GM18502 (cell line): ENCODE data around the gene DYNLRB1.

Experiments used
- ATAC-seq: cut with Tn5 transposase; IDR thresholded peaks from one replicate; pipeline ENCODE4 v1.9.1; 2021; ENCODE audit warnings: mild to moderate bottlenecking; ENCODE audit not compliant: unreplicated experiment, poor library complexity

DYNLRB1 gene

DNA sequence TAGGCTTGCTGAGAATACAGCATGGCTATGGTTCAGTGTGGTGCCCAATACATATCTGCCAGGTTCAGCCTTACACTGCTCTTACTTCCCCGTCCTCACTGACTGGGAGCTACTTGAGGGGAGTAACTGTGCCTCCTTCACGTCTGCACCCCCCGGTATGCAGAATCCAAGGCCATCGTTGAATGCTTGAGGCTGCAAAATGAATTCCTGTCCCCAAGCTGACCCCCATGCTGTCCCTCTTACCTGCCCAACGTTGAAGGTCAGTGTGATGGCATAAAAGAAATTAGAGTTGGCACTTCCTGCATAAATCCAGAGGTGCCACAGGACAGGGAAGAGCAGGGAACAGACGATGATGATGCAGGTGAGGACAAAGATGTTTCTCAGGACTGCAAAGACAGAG is 58.6 kb downstream of the DYNLRB1 start:
- ATAC-seq, result no peak

DNA sequence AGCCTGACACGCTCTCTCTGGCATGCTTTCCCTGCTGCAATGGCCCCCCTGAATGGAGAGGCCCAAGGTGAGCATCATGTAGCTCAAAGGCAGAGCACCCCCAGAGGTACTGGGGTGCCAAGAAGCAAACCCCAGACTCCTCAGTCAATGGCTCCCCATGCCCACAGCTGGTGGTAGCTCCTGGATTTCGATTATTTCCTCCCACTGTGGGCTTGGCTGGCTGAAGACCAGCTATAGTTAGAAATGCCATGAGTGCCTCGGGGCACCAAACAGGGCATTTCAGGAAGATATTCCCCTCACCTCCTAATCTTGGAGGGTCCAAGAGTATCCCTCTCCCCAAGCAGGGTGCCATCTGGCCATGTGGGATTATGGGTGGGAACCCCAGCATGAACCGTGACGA is 59.0 kb downstream of the DYNLRB1 start:
- ATAC-seq, result no peak

DNA sequence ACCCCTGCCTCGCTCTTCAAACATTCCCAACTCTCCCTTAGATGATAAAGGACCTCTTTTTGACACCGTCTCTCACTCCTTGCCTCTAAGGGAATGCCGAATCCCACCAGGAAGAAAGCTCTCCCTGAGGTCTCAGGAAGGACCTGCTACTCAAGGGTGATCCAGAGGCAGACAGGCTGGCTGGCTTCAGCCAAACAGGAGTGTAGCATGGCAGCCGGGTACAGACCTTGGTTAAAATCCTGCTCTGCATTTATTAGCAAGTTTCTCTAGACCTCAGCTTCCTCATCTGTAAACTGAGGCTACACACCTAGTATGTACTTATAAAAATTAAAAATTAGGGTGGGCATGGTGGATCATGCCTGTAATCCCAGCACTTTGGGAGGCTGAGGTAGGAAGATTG is 59.5 kb downstream of the DYNLRB1 start:
- no peak for ATAC-seq

DNA sequence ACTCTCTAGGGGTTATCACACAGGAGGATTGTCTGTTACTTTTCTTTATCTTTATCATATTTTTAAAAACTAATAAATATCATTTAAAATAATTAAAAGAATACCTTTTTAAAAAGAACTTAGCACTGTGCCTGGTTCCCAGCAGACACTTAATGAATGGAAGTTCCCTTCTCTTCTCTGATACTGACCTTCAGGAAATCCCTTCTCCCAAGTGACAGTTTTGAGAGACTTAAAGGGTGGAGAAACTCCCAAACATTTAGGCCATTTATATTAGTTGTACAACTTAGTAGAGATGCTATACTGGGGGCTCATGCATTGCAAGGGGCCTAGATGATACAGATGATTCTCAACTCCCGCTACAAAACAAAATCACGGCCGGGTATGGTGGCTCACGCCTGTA is 60.8 kb downstream of the DYNLRB1 start:
- no peak for ATAC-seq

DNA sequence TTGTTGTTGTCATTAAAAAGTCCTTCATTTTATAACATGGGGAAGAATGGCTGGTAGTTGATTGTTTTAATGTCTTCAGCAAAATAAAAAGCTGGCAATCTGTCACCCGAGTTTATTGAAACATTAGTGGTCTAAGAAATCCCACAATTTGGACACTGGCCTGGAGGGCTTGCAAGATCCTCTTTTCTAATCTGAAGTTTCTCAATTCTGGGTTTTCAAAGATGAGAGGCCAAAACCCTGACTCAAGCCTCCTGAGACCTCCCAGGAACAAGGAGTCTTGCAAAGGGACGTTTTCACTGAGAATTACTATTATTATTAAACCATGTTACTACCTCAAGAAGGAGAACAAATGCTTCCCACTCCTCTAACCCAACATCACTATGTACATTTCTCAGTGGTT is 61.8 kb downstream of the DYNLRB1 start:
- no peak for ATAC-seq

DNA sequence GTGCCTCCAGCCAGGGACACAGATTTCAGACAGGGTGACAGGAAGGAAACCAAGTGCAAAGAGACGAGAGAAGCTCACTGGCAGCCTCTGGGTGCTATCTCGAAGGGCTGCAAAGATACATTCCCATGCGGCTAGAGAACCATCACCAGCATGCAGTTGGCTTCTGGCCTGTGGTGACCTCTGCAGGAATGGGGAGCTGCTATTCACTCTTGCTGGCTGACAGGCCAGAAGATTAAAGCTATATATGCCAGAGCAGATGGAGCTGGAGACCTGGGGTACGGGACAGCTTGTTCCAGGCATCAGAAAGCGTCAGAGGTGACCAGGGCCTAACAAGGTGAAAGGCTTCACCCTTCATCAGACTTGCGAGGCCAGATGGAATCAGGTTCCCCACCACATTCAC is 62.3 kb downstream of the DYNLRB1 start:
- ATAC-seq, result no peak

DNA sequence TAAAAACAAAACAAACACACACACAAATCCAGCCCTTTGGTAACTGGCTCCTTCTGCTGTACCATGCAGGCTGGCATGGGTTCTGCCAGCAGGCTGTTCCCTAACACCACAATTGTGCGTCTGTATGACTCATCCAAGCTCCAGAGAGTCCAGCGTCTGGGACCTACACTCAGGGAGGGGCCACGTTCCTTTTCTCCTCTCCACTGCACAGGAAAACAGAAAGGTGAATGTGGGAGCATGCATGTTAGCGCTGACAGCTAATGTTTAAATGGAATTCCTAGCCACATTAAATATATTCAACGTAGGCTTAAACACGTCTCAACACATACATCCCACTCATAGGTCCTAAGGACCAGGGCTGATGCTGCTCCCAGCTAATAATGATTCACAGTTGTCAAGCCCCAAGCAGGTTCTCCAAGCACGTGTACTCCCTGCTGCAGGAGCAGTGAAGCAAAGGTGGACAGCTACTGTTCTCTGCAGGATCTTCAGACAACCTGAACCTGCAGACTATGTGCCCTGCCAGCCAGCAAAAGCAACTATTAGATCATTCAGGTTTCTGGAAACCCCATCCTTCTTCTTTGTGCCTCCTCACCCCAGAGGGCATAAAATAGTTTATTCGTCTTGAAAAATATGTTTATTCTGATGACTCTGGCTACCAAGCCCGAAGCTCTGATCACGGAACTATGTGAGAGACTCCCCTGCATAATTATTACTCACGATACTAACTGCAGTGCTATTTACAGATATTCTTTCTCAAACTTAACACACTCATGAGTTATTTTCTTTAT is 63.2 kb downstream of the DYNLRB1 start:
- ATAC-seq, result no peak

DNA sequence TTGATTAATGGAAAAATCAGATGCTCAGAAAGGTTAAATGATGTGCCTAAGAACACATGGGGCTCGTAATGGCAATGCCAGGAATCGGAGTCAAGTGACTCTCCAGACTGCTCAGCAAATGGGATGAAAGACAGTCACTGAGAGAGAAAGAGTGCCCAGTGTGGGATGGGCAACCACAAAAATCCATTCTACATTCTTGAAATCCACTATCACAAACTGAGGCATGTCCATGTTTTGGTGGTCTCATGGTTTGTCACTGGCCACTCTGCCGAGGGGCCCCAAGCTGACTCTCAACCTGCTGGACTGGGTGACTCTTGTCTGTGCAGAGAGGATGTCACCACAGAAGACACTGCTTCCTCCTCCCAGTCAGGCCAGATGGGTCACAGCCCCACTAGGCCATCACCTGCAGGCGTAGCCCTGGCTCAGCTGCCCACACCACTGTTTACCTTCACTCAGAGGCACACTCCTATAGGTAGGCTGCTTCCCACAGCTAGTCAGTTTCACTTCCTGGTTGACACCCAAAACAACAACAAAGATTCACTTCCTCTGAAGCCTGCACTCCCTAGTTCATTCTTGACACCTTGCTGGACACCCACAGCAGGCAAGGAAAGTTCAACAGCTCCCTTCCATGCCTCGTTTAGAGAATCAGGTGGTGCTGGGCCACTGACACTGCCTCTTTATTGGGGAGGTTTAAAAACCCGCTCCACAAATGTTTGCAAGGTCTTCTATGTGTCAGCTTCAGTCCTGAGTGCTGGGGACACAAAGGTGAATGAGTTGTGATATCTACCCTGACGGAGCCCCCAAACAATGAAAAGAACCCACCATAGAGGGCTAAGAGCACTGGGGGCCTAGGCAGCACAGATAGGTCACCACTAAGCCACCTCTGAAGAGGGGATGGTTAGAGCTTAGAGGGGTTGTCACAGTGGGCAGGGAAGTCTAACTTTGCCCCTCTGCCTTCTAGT is 64.0 kb downstream of the DYNLRB1 start:
- no peak for ATAC-seq

DNA sequence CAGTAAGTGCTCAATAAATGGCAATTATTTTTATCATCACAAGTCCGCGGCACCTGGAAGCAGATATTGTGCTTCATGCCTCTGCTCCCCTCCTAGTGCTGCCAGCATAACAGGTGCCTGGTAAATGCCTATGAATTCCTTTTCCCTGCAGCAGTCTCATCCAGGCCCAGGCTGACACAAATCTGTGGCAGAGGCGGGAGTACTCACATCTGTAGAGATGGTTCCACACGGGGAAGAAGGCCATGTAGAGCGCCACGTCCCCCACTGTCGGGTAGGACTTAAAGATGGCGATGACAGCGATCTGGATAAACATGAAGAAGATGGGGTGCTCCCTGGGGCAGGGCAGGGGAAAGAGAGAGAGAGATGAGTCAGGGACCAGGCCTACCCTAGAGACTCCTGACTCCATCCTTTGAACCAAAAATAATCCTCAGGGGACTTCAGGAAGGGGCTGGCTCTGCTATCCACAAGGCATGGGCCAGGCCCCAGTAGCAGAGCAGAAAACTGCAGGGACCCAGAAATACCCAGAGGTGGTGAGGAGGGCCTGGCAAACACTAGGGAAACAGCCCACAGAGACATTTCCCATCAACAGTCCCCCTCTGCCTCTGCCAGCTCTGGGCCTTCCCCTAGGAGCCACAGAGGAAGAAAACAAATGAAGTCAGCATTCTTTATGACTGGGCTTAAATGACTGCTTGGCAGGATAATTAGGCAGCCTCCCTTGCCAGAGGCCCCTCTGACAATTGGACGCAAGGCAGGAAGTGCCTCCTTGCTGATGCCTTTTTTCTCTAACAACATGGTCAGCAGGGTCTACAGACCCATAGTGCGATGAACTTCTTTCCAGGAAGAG is 65.3 kb downstream of the DYNLRB1 start:
- ATAC-seq, result no peak

DNA sequence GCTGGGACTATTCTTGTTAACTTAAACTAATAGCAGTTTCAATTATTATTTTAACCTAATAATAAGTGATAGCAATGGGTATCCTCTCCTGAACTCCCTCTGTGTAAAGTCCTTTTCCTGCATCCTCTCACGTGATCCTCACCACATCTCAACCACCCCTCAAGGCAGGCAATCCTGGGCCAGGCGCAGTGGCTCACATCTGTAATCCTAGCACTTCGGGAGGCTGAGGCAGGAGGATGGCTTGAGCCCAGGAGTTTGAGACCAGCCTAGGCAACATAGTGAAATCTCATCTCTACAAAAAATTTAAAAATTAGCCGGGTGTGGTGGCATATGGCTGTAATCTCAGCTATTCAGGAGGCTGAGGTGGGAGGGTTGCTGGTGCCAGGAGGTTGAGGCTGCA is 66.0 kb downstream of the DYNLRB1 start:
- ATAC-seq, result no peak

DNA sequence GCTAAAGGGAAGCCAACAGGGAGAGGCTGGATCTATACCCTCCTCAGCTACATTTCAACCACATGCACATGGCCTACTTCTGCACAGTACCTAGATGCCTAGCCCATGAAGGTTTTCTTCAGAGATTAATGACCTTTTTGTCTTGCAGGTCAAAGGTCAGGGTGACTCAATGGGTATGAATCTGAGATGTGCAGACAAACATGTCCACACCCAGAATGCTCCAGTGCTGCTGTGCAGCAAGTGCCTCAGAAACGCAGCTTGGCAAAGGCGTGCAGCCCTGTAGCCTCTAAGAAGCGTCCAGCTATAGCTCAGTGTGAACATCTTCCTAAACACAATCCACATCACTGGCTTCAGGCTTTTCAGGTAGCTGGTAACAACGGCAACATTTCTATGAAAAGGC is 66.7 kb downstream of the DYNLRB1 start:
- no peak for ATAC-seq

DNA sequence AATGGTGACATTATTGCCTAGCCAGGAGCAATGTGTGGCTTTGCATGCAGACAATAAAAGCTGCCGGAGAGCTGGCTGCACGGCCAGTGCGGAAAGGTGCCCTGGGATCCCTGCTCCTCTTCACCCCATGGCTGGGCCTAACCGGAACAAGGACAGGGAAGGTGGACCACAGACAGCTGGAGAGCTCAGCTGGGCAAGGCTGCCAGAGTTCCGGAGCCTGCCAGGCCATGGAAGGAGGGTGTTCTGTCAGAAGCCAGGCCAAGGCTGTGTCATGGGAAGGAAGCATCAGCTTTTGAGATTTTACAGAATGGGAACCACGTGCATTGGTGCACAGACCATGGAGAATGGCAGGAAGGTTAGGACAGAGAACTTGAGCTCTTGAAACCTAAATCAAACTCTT is 67.3 kb downstream of the DYNLRB1 start:
- no peak for ATAC-seq

DNA sequence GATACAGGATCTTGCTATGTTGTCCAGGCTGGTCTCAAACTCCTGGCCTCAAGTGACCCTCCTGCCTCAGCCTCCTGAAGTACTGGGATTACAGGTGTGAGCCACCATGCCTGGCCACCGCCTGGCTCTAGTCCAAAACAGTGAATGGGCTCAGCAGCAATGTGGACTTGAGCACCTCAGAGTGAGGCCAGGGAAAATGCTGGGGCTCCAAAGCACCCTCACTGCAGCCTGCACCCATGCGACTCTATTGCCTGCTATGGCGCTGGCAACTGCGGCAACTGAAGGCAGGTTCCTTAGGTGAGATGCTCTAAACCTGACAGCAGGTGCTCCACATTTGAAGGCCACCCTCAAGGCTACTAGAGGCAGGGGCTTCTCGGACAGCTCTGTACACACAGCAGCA is 68.8 kb downstream of the DYNLRB1 start:
- ATAC-seq, result no peak

DNA sequence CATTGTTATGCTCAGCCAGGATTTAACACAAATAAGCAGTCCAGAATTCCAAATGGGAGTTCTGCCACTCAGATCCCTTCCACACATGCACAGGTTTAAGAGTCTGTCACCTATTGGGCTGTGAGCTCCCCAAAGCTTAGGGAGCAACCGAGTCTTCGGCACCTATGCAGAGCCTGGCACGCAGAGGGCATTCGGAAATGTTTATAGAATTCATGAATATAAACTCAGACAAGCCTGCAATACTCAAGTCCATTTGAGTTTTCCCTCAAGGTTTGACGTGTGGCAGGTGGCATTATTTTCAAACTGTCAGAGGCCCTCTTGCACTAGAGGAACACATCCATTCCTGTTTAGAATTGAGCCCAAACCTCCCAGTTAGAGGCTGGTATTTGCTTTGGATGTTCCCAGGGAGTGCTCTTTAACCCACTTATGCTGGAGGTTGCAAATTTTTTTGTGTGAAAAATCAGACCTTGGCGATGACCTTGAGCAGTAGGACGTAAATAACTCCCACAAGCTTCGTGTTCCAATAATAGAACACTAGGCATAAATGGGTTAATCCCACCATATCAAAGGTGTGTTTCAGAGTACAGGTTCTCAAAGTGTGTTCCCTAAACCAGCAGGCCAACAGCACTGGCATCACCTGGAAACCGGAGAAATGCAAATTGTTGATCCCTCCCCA is 70.4 kb downstream of the DYNLRB1 start:
- no peak for ATAC-seq
